HG03354 (cell line): Measurements from ENCODE around the gene CSNK1G1.
"Not testable (repeated sequence)": the region's sequence is repeated elsewhere in the genome, so short reads cannot be mapped to it uniquely, and the experiment has no call there.

Experiments used
- ATAC-seq: cut with Tn5 transposase; IDR thresholded peaks from one replicate; pipeline ENCODE4 v1.9.1; 2021; ENCODE audit warnings: mild to moderate bottlenecking; ENCODE audit not compliant: unreplicated experiment, poor library complexity, severe bottlenecking

The CSNK1G1 gene

DNA sequence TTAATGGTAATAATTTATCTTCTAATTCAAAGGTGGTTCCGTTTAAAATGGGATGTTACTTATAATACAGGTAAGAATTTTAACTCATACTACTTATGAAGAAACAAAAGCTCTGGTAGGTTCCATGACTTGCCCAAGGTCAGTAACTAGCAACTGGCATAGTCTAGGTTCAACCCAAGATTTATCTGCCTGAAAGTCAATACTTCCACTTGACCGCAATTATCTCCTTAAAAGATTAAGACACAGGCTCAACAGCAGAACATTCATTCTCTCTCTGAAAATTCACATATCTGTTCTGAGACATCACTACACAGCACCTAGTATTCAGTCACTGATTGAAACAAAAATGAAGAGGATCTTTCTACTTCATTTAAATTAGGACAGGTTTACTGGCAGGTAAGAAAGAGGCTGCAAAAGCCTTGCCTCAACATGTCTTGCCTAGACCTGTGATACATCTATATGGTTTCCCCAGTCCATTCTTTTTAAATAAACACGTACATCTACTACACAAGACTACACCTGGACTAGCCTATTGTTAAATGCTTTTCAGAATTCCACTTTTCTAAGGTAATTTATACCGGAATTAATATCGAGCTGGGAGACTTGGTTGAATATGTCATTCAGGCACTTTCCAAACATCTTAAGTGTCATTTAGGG, 1.2 kb downstream of the CSNK1G1 start:
- ATAC-seq, result no peak

DNA sequence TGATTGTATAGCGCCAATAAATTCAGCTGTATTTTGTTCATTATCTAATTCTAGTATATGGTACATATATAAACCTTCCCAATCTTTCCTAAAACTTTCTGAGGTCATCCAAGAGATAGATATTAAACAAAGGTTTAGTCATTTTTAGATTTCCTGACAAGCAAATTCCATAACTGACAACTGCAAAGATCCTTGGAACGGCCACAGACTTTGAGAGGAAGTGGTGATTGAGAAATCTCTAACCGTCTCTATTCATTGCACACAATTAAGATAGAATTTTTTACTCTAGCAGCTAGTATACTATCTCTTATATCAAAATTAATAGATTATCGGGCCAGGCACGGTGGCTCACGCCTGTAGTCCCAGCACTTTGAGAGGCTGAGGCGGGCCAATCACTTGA, 4.7 kb downstream of the CSNK1G1 start:
- no peak for ATAC-seq

DNA sequence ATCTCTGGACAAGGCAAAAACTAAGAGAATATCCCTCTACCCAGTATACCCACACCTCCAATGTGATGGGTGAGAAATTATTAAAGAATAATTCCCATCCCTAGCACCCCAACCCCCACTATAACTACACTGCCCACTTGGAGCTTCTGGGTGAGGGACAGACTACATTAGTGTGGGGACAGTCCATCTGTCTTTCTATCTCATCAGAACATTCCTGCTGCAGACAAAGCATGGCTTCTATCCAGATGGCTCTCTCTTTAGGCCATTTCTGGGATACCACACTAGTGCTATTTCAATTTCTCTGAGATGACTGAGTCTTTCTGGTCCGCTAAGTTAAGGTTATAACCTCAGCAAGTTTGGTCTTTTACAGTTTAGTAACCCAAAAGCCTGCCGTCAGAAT, 6.6 kb downstream of the CSNK1G1 start:
- no peak for ATAC-seq

DNA sequence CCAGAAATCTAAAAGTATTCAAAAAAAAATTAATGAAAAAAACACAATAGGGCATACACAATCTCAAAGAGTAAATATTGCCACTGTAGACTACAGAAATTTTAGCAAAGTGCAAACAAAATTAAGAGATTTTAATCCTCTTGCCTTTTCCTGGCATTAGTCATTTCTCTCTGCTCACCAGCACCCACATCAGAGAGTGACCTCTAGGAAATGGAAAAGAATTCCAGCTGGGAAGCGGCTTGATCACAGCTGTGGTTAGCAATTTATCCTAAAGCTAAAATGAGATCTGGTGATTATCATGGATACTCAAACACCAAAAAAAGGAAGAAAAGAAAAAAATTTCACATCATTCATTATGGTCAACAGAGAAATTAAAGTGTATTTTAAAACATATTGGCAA, 7.5 kb downstream of the CSNK1G1 start:
- no peak for ATAC-seq

DNA sequence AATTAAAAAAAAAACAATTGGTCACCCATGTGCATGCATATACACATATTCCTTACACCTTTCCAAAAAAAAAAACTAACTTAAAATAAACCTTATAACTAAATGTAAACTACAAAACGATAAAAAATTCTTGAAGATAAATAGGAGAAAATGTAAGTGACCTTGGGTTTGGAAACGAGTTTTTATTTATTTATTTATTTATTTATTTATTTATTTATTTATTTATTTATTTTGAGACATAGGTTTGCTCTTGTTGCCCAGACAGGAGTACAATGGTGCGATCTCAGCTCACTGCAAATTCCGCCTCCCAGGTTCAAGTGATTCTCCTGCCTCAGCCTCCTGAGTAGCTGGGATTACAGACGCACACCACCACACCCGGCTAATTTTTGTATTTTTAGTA, 9.7 kb downstream of the CSNK1G1 start:
- ATAC-seq, result not testable (repeated sequence)

DNA sequence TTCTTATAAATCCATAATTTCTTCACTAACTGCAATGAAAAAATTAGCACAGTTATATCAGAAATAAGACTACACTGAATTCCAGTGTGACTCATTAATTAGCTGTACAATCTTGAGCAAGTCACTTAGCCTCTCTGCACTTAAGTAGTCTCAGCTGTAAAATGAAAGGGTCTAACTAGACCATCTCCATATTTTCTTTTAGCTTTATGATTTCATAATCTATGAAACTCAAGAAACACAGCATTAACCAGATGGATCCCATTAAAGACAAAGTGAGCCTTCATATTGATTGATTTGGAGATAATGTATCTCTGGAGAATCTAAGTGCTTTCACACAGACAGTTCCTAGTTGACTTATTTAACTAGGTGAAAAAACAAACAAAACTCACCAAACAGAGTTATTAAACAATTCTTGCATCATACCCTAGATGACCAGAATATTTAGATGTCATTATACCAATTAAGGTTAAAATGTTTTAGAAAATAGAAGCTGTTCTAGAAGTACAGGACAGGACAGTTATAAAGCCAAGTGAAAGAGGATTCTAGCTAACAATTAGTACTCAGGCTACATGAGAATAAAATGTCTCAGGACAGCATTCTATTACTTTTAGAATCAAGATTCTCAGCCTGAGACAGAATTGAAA, 11.2 kb downstream of the CSNK1G1 start:
- no peak for ATAC-seq

DNA sequence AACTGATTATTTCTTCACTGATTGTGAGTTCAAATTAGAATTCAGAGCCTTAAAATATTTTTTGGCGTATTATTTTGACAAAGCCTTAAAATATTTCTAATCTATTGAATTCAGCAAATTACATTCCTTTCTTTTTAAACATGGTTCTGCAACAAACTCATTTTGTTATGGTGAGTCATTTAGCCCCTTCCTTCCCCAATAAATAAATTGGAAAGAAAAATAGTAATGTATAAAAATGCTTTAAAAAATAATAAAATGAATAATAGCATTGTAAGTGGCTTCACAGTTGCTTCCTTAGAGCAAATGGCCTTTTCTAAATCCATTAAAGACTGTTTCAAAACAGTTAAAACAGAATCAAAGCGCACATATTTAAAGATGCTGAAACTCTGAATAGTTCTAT, 12.1 kb downstream of the CSNK1G1 start:
- no peak for ATAC-seq

DNA sequence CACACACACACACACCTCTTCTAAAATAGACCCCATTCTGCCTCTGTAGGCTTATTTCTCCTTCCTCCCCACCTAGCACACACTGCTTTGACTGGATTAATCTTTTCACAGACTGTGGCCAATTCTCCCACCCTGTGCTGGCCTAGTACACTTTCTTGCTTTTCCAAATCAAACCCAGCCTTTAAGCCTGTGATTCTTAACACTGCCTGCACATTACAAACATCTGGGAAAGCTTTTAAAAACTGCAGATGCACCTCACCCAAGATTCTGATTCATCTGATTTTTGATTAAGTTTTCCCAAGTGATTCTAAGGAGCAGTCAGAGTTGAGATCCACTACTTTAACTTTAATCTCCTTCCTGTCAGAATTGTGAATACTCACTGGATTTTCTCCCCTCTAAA, 12.8 kb downstream of the CSNK1G1 start:
- no peak for ATAC-seq

DNA sequence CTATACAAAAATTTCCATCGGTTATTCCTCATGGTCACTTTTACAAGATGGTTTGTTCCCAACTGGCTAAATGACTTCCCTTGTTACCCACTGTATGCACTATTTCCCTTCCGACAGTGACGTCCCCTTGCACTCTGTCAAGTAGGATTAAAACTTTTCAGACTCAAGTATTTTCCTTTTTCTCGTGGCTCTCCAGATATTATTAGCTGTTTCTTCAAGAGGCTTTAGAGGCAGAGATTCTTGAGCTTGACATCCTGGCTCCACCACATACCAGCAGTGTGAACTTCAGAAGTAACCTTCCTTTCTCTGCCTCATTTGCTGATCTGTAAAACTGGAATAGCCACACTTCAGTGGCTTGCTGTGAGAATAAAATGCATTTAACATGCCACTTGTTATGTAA, 14.0 kb downstream of the CSNK1G1 start:
- ATAC-seq, result no peak

DNA sequence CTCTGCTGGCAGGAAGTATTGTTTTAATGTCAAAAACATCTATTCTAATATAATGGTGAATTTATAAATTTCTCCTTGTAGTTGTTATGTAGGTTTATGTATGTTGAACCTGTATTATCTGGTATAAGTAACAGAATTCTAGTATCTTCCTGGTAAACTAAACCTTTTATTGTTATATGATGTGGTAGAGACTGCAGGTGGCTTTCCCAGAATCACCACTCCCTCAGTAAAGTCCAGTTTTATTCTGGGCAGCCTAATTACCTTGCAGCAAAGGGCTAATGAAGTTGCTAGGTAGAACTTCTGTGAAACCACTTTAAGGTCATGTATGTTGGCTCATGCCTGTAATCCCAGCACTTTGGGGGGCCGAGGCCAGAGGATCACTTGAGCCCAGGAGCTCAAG, 15.6 kb downstream of the CSNK1G1 start:
- no peak for ATAC-seq

DNA sequence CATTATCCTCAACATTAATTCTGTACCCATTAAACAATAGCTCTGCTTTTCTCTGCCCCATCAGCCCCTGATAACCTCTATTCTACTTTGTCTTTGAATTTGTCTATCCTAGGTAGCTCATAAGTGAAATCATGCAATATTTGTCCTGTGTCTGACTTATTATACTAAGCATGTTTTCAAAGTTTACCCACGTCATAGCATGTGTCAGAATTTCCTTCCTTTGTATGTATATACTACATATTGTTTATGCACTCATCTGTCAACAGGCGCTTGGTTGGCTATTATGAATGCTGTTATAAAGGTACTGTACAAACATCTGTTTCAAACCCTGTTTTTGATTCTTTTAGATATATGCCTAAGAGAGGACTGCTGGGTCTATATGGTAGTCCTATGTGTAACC, 18.2 kb downstream of the CSNK1G1 start:
- no peak for ATAC-seq

DNA sequence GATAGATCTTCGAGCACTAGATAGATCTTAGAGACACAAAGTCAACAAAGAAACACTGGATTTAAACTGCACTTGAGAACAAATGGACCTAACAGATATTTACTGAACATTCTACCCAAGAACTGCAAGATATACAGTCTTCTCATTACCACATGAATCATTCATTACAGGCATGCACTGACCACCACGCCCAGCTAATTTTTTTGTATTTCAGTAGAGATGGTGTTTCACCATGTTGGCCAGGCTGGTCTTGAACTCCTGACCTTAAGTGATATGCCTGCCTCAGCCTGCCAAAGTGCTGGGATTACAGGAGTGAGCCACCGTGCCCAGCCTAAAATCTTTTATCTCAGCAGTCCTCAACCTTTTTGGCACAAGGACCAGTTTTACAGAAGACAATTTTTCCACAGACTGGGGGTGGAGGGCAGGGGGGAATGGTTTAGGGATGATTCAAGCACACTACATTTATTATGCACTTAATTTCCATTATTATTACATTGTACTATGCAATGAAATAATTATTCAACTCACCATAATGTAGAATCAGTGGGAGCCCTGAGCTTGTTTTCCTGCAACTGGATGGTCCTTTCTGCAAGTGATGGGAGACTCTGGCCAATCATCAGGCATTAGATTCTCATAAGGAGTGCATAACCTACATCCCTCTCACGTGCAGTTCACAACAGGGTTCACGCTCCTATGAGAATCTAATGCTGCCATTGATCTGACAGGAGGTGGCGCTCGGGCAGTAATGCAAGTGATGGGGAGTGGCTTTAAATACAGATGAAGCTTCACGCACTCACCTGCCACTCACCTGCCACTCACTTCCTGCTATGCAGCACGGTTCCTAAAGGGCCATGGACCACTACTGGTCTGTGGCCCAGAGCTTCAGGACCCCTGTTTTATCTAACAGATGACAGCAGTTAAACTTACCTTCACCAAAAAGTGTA, 21.7 kb downstream of the CSNK1G1 start:
- no peak for ATAC-seq

DNA sequence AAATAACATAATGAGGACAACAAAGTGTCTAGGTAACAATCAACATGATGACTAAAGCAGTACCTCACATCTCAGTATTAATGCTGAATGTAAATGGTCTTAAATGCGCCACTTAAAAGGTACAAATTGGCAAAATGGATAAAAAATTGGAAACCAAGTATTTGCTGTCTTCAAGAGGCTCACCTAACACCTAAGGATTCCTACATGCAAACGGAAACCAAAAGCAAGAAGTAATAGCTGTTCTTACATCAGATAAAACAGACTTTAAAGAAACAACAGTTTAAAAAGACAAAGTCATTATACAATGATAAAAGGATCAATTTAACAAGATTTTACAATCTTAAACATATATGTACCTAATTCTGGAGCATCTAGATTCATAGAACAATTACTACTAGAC, 22.5 kb downstream of the CSNK1G1 start:
- no peak for ATAC-seq

DNA sequence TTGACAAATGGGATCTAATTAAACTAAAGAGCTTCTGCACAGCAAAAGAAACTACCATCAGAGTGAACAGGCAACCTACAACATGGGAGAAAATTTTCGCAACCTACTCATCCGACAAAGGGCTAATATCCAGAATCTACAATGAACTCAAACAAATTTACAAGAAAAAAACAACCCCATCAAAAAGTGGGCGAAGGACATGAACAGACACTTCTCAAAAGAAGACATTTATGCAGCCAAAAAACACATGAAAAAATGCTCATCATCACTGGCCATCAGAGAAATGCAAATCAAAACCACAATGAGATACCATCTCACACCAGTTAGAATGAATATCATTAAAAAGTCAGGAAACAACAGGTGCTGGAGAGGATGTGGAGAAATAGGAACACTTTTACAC, 24.3 kb downstream of the CSNK1G1 start:
- not testable (repeated sequence) for ATAC-seq

DNA sequence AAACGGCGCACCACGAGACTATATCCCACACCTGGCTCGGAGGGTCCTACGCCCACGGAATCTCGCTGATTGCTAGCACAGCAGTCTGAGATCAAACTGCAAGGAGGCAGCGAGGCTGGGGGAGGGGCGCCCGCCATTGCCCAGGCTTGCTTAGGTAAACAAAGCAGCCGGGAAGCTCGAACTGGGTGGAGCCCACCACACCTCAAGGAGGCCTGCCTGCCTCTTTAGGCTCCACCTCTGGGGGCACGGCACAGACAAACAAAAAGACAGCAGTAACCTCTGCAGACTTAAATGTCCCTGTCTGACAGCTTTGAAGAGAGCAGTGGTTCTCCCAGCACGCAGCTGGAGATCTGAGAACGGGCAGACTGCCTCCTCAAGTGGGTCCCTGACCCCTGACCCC, 29.0 kb downstream of the CSNK1G1 start:
- not testable (repeated sequence) for ATAC-seq

DNA sequence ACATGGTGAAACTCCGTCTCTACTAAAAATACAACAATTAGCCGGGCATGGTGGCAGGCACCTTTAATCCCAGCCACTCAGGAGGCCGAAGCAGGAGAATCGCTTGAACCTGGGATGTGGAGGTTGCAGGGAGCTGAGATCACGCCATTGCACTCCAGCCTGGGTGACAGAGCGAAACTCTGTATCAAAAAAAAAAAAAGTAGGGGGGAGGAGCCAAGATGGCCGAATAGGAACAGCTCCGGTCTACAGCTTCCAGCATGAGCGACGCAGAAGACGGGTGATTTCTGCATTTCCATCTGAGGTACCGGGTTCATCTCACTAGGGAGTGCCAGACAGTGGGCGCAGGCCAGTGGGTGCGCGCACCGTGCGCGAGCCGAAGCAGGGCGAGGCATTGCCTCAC, 29.5 kb downstream of the CSNK1G1 start:
- not testable (repeated sequence) for ATAC-seq

DNA sequence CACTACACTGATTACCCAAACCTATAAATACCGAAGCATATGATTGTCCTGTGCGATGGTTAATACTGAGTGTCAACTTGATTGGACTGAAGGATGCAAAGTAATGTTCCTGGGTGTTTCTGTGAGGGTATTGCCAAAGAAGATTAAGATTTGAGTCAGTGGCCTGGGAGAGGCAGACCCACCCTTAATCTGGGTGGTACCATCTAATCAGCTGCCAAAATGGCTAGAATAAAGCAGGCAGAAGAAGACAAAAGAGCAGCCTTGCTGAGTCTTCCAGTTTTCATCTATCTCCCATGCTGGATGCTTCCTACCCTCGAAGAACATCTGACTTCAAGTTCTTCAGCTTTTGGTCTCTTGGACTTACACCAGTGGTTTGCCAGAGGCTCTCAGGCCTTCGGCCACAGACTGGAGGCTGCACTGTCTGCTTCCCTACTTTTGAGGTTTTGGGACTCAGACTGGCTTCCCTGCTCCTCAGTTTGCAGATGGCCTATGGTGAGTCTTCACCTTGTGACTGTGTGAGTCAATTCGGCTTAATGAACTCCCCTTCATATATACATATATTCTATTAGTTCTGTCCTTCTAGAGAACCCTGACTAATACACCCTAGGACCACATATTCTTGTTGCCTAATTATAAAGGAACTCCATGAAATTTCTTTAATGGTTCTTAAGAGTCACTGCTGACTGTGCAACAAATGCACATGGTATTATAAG, 31.7 kb downstream of the CSNK1G1 start:
- no peak for ATAC-seq

DNA sequence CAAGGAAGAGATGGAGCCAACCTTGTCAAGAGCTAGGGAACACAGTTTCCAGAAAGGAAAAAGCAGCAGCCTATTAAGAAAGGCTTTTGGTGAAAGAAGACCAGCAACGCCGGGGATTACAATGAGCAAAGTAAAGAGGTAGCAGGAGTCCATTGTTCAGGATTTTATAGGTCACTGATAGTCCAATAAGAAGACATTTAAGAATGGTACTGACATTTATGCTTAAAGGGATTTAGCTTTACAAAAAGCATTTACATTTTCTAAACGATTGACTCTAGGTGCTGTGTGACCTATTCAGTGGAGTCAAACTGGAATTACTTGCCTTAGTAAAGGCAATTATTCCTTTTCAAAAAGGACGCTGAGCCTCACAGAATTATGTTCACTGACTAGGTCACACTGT, 40.8 kb downstream of the CSNK1G1 start:
- no peak for ATAC-seq

DNA sequence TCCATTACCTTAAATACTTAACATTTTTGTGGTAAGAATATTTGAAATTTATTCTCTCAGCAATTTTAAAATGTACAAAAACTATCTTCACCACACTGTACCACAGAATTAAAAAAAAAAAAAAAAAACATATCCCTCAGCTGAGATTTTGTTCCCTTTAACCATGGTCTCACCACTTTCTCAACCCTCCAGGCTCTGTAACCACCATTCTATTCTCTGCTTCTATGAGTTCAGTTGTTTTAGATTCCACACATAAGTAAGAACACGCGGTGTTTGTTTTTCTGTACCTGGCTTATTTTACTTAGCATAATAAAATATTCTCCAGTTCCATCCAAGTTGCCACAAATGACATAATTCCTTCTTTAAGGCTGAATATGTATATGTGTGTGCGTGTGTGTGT, 41.5 kb downstream of the CSNK1G1 start:
- ATAC-seq, result no peak

DNA sequence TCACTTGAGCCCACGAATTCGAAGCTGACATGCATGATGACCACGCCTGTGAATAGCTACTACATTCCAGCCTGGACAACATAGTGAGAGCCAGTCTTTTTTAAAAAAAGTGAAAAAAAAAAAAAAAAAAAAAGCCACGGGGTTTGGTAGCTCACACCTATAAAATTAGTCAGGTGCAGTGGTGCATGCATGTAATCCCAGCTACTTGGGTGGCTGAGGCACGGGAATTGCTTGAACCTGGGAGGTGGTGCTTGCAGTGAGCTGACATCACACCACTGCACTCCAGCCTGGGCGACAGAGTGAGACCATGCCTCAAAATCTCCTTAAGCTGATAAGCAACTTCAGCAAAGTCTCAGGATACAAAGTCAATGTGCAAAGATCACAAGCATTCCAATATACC, 44.4 kb downstream of the CSNK1G1 start:
- ATAC-seq, result no peak
